Measurements from ENCODE around the gene HRH2.

- no peak for TF ChIP-seq CTCF (IDR thresholded peaks at IDR 0.05)
- no peak for TF ChIP-seq POLR2A (IDR thresholded peaks at IDR 0.05)
Observed at GRCh38 chr5:175671013-175671412, 13.1 kb downstream of the HRH2 start.

All from esophagus squamous epithelium (tissue), 4 donors.